Embryonic facial prominence (tissue), 1 donor: ENCODE data around the gene ACTN1.

ENCODE experiments used
- DNase-seq: peaks from one replicate; pipeline ENCODE4 v3.0.0-alpha.2; 2016; ENCODE audit errors: extremely low spot score

The ACTN1 gene

GRCh38 chr14:68970038-68970612, 9.0 kb downstream of the ACTN1 start:
- DNase-seq, result no peak

GRCh38 chr14:68969278-68970033, 9.6 kb downstream of the ACTN1 start:
- DNase-seq, result no peak

GRCh38 chr14:68968721-68969120, 10.4 kb downstream of the ACTN1 start:
- no peak for DNase-seq

- no peak for DNase-seq
These were observed 11.1 kb downstream of the ACTN1 start for GRCh38 chr14:68968051-68968450.

- DNase-seq, result no peak
These were observed 11.6 kb downstream of the ACTN1 start for GRCh38 chr14:68967459-68967940.

DNA sequence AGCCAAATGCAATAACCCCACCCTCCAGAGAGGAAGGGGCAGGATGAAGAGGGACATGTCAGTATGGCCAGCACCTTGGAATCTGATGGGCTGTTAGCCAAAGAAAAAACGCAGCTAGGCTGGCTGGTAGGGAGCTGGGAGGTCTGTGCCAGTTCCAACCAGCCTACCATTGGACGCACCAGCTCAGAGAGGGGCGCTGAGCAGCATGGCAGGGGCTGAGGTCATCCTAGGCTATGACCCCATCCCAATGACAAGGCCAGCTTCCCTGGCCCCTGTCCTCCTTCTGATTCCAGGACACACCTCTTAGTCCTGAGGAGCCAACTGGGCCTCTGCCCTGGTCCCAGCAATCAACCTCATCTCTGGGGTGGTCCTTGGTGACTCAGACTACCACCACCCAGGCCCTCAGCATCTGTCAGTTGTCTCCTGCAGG, 12.2 kb downstream of the ACTN1 start:
- no peak for DNase-seq

DNA sequence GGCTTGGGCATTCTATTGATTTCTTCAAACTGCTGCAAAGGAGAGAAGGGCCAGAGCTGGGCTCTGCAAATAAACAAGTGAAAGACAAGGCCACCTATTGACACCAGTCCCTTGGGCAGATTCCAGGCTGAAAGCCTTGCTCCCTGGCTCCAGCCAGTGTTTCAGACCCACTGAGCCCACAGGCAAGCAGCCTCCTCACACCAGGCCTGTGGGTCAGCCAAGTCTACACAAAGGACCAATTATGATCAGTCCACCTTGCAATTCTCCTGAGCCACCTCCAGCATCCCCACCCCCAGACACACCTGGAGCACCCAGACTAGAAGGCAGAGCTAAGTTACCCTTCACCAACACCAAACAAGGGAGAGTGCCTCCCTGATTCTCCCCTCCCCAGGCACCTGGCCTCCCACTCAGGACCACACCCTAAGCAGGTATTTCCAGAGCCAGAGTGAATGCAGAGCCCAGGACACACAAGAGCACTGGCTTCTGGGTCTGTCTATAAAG, 13.8 kb downstream of the ACTN1 start:
- DNase-seq, result no peak

DNA sequence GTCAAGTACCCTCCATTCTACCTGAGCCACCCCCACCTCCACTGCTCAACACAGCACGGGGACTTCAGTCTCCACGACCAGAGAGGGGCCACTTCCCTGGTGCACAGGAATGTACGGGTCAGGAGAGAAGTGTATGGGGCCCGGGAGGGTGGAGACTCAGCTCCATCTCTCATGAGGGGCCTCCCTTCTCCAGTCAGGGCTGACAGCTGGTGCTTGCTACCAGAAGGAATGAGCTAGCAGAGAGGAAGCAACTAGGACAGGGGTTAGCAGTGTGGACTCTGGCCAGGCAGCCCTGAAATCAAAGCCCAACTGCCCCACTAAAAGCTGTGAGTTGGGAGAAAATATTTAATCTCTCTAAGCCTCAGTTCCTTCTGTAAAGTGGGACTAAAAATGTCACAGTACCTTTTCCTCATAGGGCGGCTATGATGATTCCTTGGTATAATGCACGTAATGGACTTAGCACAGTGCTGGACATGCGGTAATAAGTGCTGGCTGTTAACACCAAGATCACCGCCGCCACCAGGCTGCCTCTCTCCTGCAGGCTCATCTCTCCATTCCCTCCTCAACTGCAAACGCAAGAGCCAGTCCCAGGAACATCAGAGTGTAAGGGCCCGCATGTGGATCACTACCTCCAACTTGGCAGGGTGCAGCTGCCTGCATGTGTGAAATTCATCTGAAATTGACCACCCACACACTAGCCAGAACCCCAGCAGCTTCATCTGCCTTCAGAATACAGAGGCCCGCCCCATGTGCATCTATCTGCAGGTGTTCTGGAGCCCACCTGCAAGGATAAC, 14.6 kb downstream of the ACTN1 start:
- DNase-seq, result no peak

GRCh38 chr14:68962681-68963080, 16.4 kb downstream of the ACTN1 start:
- DNase-seq, result no peak

DNA sequence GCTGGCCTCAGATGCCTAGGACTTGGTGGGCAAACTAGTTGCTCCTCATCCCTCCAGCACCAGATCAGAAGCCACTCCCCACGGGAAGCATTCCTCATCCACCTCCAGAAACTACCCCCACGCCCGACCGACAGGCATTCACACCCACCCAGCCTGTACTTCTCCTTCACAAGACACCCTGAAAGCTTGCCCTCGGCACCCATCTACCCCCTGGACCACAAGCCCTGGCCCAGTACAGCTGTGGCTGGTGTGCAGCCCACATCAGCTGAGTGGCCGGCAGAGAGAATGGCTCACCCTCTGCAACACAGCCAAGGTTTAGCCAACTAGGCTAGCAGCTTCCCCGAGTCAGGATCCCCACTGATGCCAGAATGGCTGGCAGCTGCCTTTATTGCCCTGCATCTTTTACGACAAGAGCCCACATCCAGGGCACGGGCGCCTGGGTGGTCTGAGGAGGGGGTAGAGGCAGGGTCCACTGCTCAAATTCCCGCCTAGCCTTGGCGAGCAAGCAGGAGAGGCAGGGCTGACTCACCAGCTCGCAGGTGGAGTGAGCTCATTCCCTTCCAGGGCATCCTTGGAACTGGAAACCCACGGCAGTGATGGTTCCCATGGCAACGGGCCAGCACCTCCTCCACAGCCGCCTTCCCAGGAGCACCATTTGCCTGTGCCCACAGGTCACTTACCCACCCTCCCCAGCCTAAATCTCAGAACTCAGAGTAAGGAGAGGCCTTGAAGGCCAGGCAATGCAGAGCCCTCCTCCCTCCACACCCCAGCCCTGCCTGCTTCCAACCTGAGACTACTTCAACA, 17.1 kb downstream of the ACTN1 start:
- no peak for DNase-seq

DNA sequence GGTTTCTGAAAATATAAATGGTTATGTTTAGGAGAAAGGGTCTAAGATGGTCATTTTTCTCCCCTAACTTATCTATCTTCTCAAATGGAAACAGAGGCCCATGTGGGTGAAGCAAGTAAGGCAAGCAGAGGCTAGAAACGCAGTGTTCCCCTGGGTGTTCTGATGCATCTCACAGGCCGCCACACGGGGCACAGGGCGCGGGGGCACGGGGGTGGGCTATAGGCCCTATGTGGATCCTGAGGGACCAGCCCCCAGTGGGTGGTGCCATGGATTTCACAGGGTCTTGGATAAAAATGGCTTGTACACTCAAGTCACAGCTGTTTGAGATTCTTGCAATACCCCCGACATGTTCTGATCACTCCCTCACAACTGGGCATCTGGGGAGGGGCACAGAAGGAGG, 17.7 kb downstream of the ACTN1 start:
- DNase-seq, result no peak

DNA sequence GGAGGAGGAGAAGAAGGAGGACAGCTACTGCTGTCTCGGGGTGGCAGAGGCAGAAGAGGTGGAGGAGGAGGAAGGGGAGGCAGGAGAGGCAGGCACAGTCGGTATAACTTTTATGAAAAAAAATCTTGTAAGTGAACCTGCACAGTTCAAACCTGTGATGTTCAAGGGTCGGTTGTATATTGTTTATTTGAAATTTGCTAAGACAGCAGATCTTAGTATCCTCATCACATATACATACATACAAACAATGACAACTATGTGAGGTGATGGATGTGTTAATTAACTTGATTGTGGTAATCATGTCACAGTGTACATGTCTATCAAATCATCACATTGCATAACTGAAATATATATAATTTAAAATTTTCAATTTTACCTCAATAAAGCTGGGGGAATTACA, 19.0 kb downstream of the ACTN1 start:
- DNase-seq, result no peak

- DNase-seq, result no peak
These were observed 20.1 kb downstream of the ACTN1 start for GRCh38 chr14:68959035-68959434.

- no peak for DNase-seq
These were observed 20.5 kb downstream of the ACTN1 start for GRCh38 chr14:68958553-68958952.

DNA sequence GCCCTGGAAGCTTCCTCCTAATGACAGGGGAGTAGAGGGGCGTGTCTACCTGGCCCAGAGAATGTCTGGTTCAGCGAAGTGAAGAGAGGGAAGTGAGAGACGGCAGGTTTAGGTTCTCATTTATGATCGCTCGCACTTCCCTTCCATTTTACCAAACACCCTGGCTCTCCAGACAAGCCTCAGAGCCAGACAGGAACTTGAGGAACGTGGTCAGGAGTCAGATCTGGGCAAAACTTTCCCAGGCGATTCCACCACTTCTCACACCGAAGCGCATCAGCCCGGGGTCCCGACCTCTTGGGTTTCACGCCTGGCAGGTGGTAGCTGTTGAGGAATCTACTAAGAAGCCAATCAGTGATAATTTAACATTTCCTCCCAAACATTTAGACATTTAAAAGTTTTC, 21.3 kb downstream of the ACTN1 start:
- DNase-seq, result no peak

DNA sequence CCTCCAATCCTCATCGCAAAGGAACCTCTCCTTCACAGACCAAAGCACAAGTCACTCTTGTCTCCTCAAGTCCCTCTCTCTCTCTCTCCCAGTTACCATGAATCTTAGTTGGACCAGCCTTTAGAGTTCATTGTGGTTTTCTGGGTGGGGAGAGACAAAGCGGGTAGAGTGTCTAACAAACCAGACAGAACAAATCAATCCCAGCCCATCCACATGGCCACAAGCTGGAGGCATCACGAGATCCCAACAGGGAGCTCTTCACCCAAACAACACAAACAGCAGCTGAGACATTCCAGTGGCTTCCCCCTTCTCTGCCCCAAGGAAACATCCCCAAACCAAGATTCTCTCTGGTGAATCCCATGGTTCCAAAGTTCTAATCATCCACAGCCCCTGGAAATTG, 22.4 kb downstream of the ACTN1 start:
- DNase-seq, result no peak

- no peak for DNase-seq
These were observed 23.3 kb downstream of the ACTN1 start for GRCh38 chr14:68955851-68956179.

- DNase-seq, result no peak
These were observed 23.8 kb downstream of the ACTN1 start for GRCh38 chr14:68955164-68955850.

- no peak for DNase-seq
These were observed 25.9 kb downstream of the ACTN1 start for GRCh38 chr14:68953196-68953555.

DNA sequence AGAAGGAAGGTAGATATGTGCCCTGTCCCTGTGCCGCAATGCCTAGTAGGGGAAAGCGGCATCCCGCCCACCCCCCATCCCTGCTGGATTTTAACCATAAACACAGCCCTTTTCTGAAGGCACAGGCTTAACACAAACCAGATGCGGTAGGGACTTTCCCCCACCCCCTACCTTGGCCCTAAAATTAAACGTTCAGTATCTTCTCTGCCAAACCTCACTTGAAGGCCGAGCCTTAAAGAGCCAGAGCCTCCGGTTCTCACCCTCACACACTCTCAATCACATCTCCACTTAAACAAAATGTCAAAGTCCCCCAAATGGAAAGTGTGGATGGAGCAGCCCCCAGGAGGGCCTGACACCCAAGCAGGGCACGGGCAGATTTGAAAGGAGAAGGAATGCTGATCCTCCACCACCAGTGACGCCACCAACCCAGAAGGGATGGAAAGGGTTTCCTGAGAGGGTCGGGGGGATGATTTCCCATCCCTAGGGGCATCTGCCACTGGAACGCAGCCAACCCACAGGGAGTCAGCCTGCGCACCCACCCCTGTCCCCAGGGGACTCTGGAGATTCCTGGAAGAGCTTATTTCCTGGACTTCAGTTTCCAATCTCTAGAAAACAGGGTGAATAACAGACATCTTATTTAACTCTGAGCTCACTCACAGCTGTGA, 26.4 kb downstream of the ACTN1 start:
- DNase-seq, result peak; percentile 85
